GM10248 (cell line): ENCODE results near the gene CDKL4.

Experiments used
- CTCF ChIA-PET: fragments of 300-600 bp; sonication (Branson Sonifier 250); formaldehyde crosslinking; extraction: SDS; loops from one replicate; lab custom pipeline; 2021; ENCODE audit warnings: antibody characterized with exemption; lab: Yijun Ruan, JAX
- POLR2A ChIA-PET: fragments of 350-650 bp; sonication (Branson Sonifier 250); formaldehyde crosslinking; extraction: SDS; loops from one replicate; lab custom pipeline; 2020; ENCODE audit warnings: antibody characterized with exemption; lab: Yijun Ruan, JAX
- DNase-seq: peaks from one replicate; pipeline ENCODE4 v3.0.0; 2012; ENCODE audit errors: extremely low spot score
- CTCF ChIP-seq: IDR thresholded peaks from 2 replicates; pipeline ENCODE4 v1.5.1; 2012; ENCODE audit warnings: mild to moderate bottlenecking, low read depth; ENCODE audit errors: extremely low read depth, missing control alignments, control extremely low read depth

Gene CDKL4

GRCh38 chr2:39135690-39136259 is 108.0 kb downstream of the CDKL4 start:
- no peak for TF ChIP-seq CTCF
- ChIA-PET CTCF (interaction anchor here (1.1 kb wide), 1 partner anchor 9 kb away, joined by 3 read pairs; no protein-coding TSS in a partner anchor), POLR2A (no interaction called here)
- no peak for DNase-seq

GRCh38 chr2:39133215-39133851 is 110.4 kb downstream of the CDKL4 start:
- CTCF ChIA-PET, result interaction anchor here (1.7 to 2.6 kb wide), 3 partner anchors 9 to 114 kb away, joined by 3 to 15 read pairs (median 5); no protein-coding TSS in a partner anchor
- TF ChIP-seq CTCF, result no peak

GRCh38 chr2:39128919-39129391 is 114.8 kb downstream of the CDKL4 start:
- ChIA-PET CTCF (interaction anchor here (1.1 to 2.4 kb wide), 3 partner anchors 9 to 109 kb away, joined by 3 to 9 read pairs (median 3); partner anchors contain the start of gene SOS1), POLR2A (no interaction called here)
- TF ChIP-seq CTCF, result no peak
- DNase-seq, result no peak

More at GRCh38 chr2:39133215-39133851, 110.4 kb downstream of the CDKL4 start:
- no peak for DNase-seq
- POLR2A ChIA-PET, result no interaction called here

GRCh38 chr2:39127973-39128372 is 115.8 kb downstream of the CDKL4 start:
- TF ChIP-seq CTCF, result no peak
- DNase-seq, result no peak
- ChIA-PET POLR2A (no interaction called here), CTCF (interaction anchor here (1.0 to 1.1 kb wide), 2 partner anchors 100 to 102 kb away, joined by 3 to 6 read pairs; no protein-coding TSS in a partner anchor)
